Spleen (tissue), 11 donors: ENCODE results near the gene PITRM1. TPM values are rescaled to one million over a fixed set of nuclear protein-coding genes. Genes with fewer than 3 reads are reported as not detected.

Experiments
- DNase-seq: peaks from one replicate; pipeline ENCODE4 v3.0.0-alpha.2; 2020
- H3K27ac ChIP-seq, 8 donors: fragments of 200-600 bp; sonication (generic) in 7 of 8; 1 replicate in 4 of 8; 2 replicates in 4 of 8; pipeline versions ENCODE4 v1.5.0 to v1.8.0; 2016 to 2021; ENCODE audit warnings: inconsistent platforms in 4 of 8, mild to moderate bottlenecking in 4 of 8, moderate library complexity in 1 of 8
- H3K27me3 ChIP-seq, 7 donors: fragments of 200-600 bp; sonication (generic) in 6 of 7; replicated peaks in 1 of 7; 1 replicate in 4 of 7; 2 replicates in 3 of 7; pipeline versions ENCODE4 v1.5.0 to v1.8.0; 2016 to 2021; ENCODE audit warnings: inconsistent platforms in 3 of 7, mild to moderate bottlenecking in 1 of 7
- H3K36me3 ChIP-seq, 6 donors: fragments of 200-600 bp; sonication (generic) in 5 of 6; 1 replicate in 4 of 6; 2 replicates in 2 of 6; pipeline versions ENCODE4 v1.5.0 to v1.8.0; 2016 to 2021; ENCODE audit warnings: inconsistent platforms in 2 of 6
- H3K4me1 ChIP-seq, 6 donors: fragments of 200-600 bp; sonication (generic) in 5 of 6; 1 replicate in 3 of 6; 2 replicates in 3 of 6; pipeline versions ENCODE4 v1.5.0 to v1.8.0; 2016 to 2021; ENCODE audit warnings: inconsistent platforms in 3 of 6
- H3K4me3 ChIP-seq, 8 donors: fragments of 200-600 bp; sonication (generic) in 7 of 8; 1 replicate in 4 of 8; 2 replicates in 4 of 8; pipeline versions ENCODE4 v1.5.0 to v1.8.0; 2016 to 2021; ENCODE audit warnings: inconsistent platforms in 4 of 8, mild to moderate bottlenecking in 4 of 8, moderate library complexity in 2 of 8
- H3K9me3 ChIP-seq, 8 donors: fragments of 200-600 bp; sonication (generic) in 7 of 8; 1 replicate in 4 of 8; 2 replicates in 4 of 8; pipeline versions ENCODE4 v1.5.0 to v1.8.0; 2016 to 2021; ENCODE audit warnings: inconsistent platforms in 4 of 8
- CTCF ChIP-seq, 11 experiments: fragments of 200-600 bp in 7 of 11; fragments of 450-650 bp in 4 of 11; sonication (generic) in 4 of 11; IDR thresholded peaks in 8 of 11; conservative IDR thresholded peaks in 3 of 11; 1 replicate in 7 of 11; 2 replicates in 4 of 11; pipeline versions ENCODE4 v1.4.0 to v1.8.0; 2016 to 2021; ENCODE audit warnings: antibody characterized with exemption in 11 of 11, inconsistent platforms in 4 of 11, mild to moderate bottlenecking in 1 of 11
- POLR2A ChIP-seq, 3 donors: fragments of 450-650 bp; IDR thresholded peaks; one replicate each; pipeline ENCODE4 v1.5.1; 2017; ENCODE audit warnings: antibody characterized with exemption in 3 of 3, mild to moderate bottlenecking in 1 of 3
- POLR2AphosphoS5 ChIP-seq, 3 donors: sonication (generic); formaldehyde crosslinking; IDR thresholded peaks; one replicate each; pipeline ENCODE4 v1.5.1; 2017; ENCODE audit warnings: antibody characterized with exemption in 3 of 3
- WGBS, 5 donors: extraction: QIAGEN DNeasy Blood & Tissue Kit in 3 of 5; methylation state at CpG; one replicate each; pipeline versions ENCODE4 v1.1.5 to v1.1.7; 2013 to 2018; 5-methylcytosine and 5-hydroxymethylcytosine counted together
- intact Hi-C: fragments of 100-400 bp; cut with DNase I; formaldehyde crosslinking; loops from one replicate; pipeline ENCODE4 v1.15.0; 2023; ENCODE audit warnings: low total_unique reads
- polyA plus RNA-seq, 3 donors: library from polyadenylated mRNA; stranded (reverse); fragments of 200-250 nt; gene quantifications; one replicate each; pipeline ENCODE4 v1.2.1, GENCODE V29; 2013
- total RNA-seq, 7 donors: library from RNA; depleted of rRNA in 3 of 7; stranded (reverse); fragments of >200 nt in 3 of 7; fragmentation: NEBNext Ultra II Directional in 4 of 7; extraction: Animal tissue kit (Norgen Biotek cat#: 25700) in 4 of 7; gene quantifications; one replicate each; pipeline versions ENCODE4 v1.1.0 to v1.2.1, GENCODE V29; 2016 to 2021
- donor health status: healthy with polysubstance abuse.
- donor health status: DM: no; HTN: no; CAD: no; lungs with moderate emphysema.
- donor health status: DM: no; HTN: no; CAD: no.
- donor health status: Bipolar disorder and iron deficiency.
- donor health status: healthy.
- donor health status: DM: no; HTN: no; CAD: no.
- donor health status: DM: yes; HTN: yes; CAD: no.

Gene PITRM1
- total and polyA plus RNA-seq, 10 donors: 38.5 to 63.2 (median 52.0) TPM

- WGBS, 5 donors: 85 to 91% (median 90%) methylated on average over 12 of the region's 12 CpGs
These were observed 45.3 kb upstream of the PITRM1 start for GRCh38 chr10:3217853-3218252.

DNA sequence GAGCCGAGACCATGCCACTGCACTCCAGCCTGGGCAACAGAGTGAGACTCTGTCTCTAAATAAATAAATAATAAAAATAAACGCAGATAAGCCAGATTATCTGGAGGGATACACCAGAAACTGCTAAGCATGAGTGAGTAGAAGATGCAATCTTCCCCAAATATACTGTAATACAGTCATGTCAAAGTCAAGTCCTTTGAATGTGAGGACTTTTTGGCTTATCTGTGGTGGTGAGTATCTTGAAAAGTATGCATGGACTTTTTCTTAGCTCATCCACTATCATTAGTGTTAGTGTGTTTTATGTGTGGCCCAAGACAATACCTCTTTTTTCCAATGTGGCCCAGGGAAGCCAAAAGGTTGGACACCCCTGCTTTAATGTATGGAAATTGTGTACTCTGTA is 44.7 kb upstream of the PITRM1 start:
- TF ChIP-seq POLR2A (IDR thresholded peaks at IDR 0.05) (no peak), POLR2AphosphoS5 (IDR thresholded peaks at IDR 0.05) (no peak), CTCF (IDR thresholded peaks at IDR 0.05 in 8 of 11, conservative IDR thresholded peaks at IDR 0.05 in 3 of 11) (no peak)
- Histone ChIP-seq H3K4me3 (no peak overlapping the region), H3K9me3 (no peaks in the 10 kb centered on the region), H3K4me1 (no peaks in the 10 kb centered on the region), H3K27me3 (no peaks in the 10 kb centered on the region), H3K27ac (no peak overlapping the region), H3K36me3 (no peaks in the 10 kb centered on the region)
- 78 to 98% (median 94%) methylated on average over 2 of the region's 2 CpGs for WGBS, 5 donors
- intact Hi-C loops: no loop called here
- DNase-seq: no peak

More at GRCh38 chr10:3217853-3218252, 45.3 kb upstream of the PITRM1 start:
- Histone ChIP-seq H3K9me3 (no peaks in the 10 kb centered on the region), H3K27ac (no peak overlapping the region), H3K36me3 (no peaks in the 10 kb centered on the region), H3K4me1 (no peaks in the 10 kb centered on the region), H3K4me3 (no peak overlapping the region), H3K27me3 (no peaks in the 10 kb centered on the region)
- intact Hi-C loops: no loop called here
- no peak for DNase-seq
- no peak for TF ChIP-seq POLR2AphosphoS5 (IDR thresholded peaks at IDR 0.05)
- no peak for TF ChIP-seq POLR2A (IDR thresholded peaks at IDR 0.05)
- TF ChIP-seq CTCF (IDR thresholded peaks at IDR 0.05 in 8 of 11, conservative IDR thresholded peaks at IDR 0.05 in 3 of 11): no peak

GRCh38 chr10:3215153-3215775 is 42.7 kb upstream of the PITRM1 start:
- Histone ChIP-seq H3K4me1 (no peaks in the 10 kb centered on the region), H3K4me3 (no peak overlapping the region), H3K27ac (no peak overlapping the region), H3K36me3 (no peaks in the 10 kb centered on the region), H3K9me3 (no peaks in the 10 kb centered on the region), H3K27me3 (no peaks in the 10 kb centered on the region)
- intact Hi-C loops: no loop called here
- 77 to 85% (median 83%) methylated on average over 14 of the region's 14 CpGs for WGBS, 5 donors
- no peak for TF ChIP-seq POLR2AphosphoS5 (IDR thresholded peaks at IDR 0.05)
- TF ChIP-seq CTCF (IDR thresholded peaks at IDR 0.05 in 8 of 11, conservative IDR thresholded peaks at IDR 0.05 in 3 of 11): no peak
- no peak for TF ChIP-seq POLR2A (IDR thresholded peaks at IDR 0.05)
- no peak for DNase-seq

GRCh38 chr10:3213758-3214515 is 41.4 kb upstream of the PITRM1 start:
- intact Hi-C loops: no loop called here
- H3K4me1 ChIP-seq: peaks cover 0 to 2% (median 0%) of the 10 kb centered on the region in 6 donors
- no peak for TF ChIP-seq CTCF (IDR thresholded peaks at IDR 0.05 in 8 of 11, conservative IDR thresholded peaks at IDR 0.05 in 3 of 11)
- TF ChIP-seq POLR2AphosphoS5 (IDR thresholded peaks at IDR 0.05): no peak
- no peak for TF ChIP-seq POLR2A (IDR thresholded peaks at IDR 0.05)
- no peaks in the 10 kb centered on the region for H3K9me3 ChIP-seq
- H3K4me3 ChIP-seq: no peak overlapping the region
- 85 to 94% (median 92%) methylated on average over 20 of the region's 20 CpGs for WGBS, 5 donors
- no peaks in the 10 kb centered on the region for H3K36me3 ChIP-seq
- DNase-seq: no peak
- no peak overlapping the region for H3K27ac ChIP-seq
- no peaks in the 10 kb centered on the region for H3K27me3 ChIP-seq
